ENCODE measurements around the gene TAGAP. TPM values are rescaled to one million over a fixed set of nuclear protein-coding genes. Genes with fewer than 3 reads are reported as not detected.

TAGAP gene
- total and polyA plus RNA-seq, 2 donors (not counting 1 experiment from before 2014, with no cell fraction given): 167 to 242 TPM

DNA sequence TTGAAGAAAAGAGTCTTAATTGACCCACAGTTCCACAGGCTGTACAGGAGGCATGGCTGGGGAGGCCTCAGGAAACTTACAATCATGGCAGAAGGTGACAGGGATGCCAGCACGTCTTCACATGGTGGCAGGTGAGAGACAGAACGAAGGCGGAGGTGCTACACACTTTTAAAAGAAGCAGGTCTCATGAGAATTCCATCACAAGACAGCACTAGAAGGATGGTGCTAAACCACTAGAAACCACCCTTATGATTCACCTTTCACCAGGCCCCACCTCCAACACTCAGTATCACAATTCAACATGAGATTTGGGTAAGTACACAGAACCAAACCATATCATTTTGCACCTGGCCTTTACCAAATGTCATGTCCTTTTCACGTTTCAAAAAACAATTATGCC lies 20.9 kb downstream of the TAGAP start:
- WGBS (ENCODE audit: insufficient coverage): 75% methylated on average over 4 of the region's 4 CpGs
- no peaks in the 10 kb centered on the region for H4K20me1 ChIP-seq (ENCODE audit: control insufficient read depth, insufficient read depth, low read length, poor library complexity, severe bottlenecking)
- no peak for TF ChIP-seq CTCF (IDR thresholded peaks at IDR 0.05)
- no peak for TF ChIP-seq EZH2 (IDR thresholded peaks at IDR 0.05; ENCODE audit: borderline replicate concordance, insufficient read depth, low read depth, low read length, poor library complexity, severe bottlenecking)
- H3K79me2 ChIP-seq (ENCODE audit: control insufficient read depth, insufficient read depth, low read length): peaks cover 4% of the 10 kb centered on the region
- H3K9me3 Mint-ChIP-seq (ENCODE audit: insufficient read depth): peaks cover 13% of the 10 kb centered on the region
- H3K4me2 ChIP-seq (replicated peaks; ENCODE audit: low read depth, low read length, poor library complexity, severe bottlenecking): no peak overlapping the region
- no peak overlapping the region for H3K4me3 Mint-ChIP-seq
- H3K4me1 ChIP-seq (ENCODE audit: control insufficient read depth in 2 of 2, insufficient read depth in 2 of 2, low read length in 2 of 2): peaks cover 0 to 2% of the 10 kb centered on the region in 2 donors
- H3K27ac Mint-ChIP-seq: no peak overlapping the region
- H2AFZ ChIP-seq (ENCODE audit: insufficient read depth, low read depth, low read length, poor library complexity, severe bottlenecking): no peak overlapping the region
- DNase-seq (no peak), ATAC-seq (ENCODE audit: low read depth) (no peak)
- H3K9ac ChIP-seq (ENCODE audit: low read length): no peak overlapping the region
- no peaks in the 10 kb centered on the region for H3K27me3 ChIP-seq (replicated peaks in 1 of 4; ENCODE audit: control extremely low read depth in 1 of 4, control insufficient read depth in 3 of 4, insufficient read depth in 4 of 4, low read length in 3 of 4)
- ChIA-PET POLR2A (no interaction called here), CTCF (no interaction called here)
- peaks cover 0 to 24% (median 19%) of the 10 kb centered on the region in 3 donors for H3K9me3 ChIP-seq (ENCODE audit: control extremely low read depth in 1 of 3, control insufficient read depth in 2 of 3, insufficient read depth in 1 of 3, low read length in 2 of 3)
- peaks cover 3% of the 10 kb centered on the region for H3K4me1 Mint-ChIP-seq
- intact Hi-C loops (cut with micrococcal nuclease): no loop called here
- H3K27ac ChIP-seq (ENCODE audit: low read length in 2 of 2): no peak overlapping the region
- H3K36me3 ChIP-seq (replicated peaks in 1 of 2; ENCODE audit: control extremely low read depth in 1 of 2, control insufficient read depth in 1 of 2, extremely low read depth in 1 of 2, insufficient read depth in 2 of 2, low read length in 1 of 2): peaks cover 0 to 2% of the 10 kb centered on the region in 2 experiments
- H3K4me3 ChIP-seq (ENCODE audit: control extremely low read depth in 1 of 5, extremely low read depth in 1 of 5, insufficient read depth in 1 of 5, low read depth in 2 of 5, low read length in 4 of 5): no peak overlapping the region
- H3K27me3 Mint-ChIP-seq: no peaks in the 10 kb centered on the region

- intact Hi-C loops (cut with micrococcal nuclease): no loop called here
- Histone ChIP-seq H3K36me3 (replicated peaks in 1 of 2; ENCODE audit: control extremely low read depth in 1 of 2, control insufficient read depth in 1 of 2, extremely low read depth in 1 of 2, insufficient read depth in 2 of 2, low read length in 1 of 2) (peaks cover 0 to 1% of the 10 kb centered on the region in 2 experiments), H3K4me3 (ENCODE audit: control extremely low read depth in 1 of 5, extremely low read depth in 1 of 5, insufficient read depth in 1 of 5, low read depth in 2 of 5, low read length in 4 of 5) (no peak overlapping the region), H3K4me1 (ENCODE audit: control insufficient read depth in 2 of 2, insufficient read depth in 2 of 2, low read length in 2 of 2) (peaks cover 8 to 17% of the 10 kb centered on the region in 2 donors), H3K9me3 (ENCODE audit: control extremely low read depth in 1 of 3, control insufficient read depth in 2 of 3, insufficient read depth in 1 of 3, low read length in 2 of 3) (peaks cover 0 to 15% (median 12%) of the 10 kb centered on the region in 3 donors), H3K27ac (ENCODE audit: low read length in 2 of 2) (no peak overlapping the region), H3K4me2 (replicated peaks; ENCODE audit: low read depth, low read length, poor library complexity, severe bottlenecking) (no peak overlapping the region), H3K9ac (ENCODE audit: low read length) (no peak overlapping the region), H4K20me1 (ENCODE audit: control insufficient read depth, insufficient read depth, low read length, poor library complexity, severe bottlenecking) (no peaks in the 10 kb centered on the region), H2AFZ (ENCODE audit: insufficient read depth, low read depth, low read length, poor library complexity, severe bottlenecking) (no peak overlapping the region), H3K27me3 (replicated peaks in 1 of 4; ENCODE audit: control extremely low read depth in 1 of 4, control insufficient read depth in 3 of 4, insufficient read depth in 4 of 4, low read length in 3 of 4) (no peaks in the 10 kb centered on the region), H3K79me2 (ENCODE audit: control insufficient read depth, insufficient read depth, low read length) (peaks cover 10% of the 10 kb centered on the region)
- Mint-ChIP-seq H3K27ac (no peak overlapping the region), H3K4me1 (peaks cover 17% of the 10 kb centered on the region), H3K4me3 (no peak overlapping the region), H3K27me3 (no peaks in the 10 kb centered on the region), H3K9me3 (ENCODE audit: insufficient read depth) (peaks cover 8% of the 10 kb centered on the region)
- ATAC-seq (ENCODE audit: low read depth) (no peak), DNase-seq (no peak)
- TF ChIP-seq EZH2 (IDR thresholded peaks at IDR 0.05; ENCODE audit: borderline replicate concordance, insufficient read depth, low read depth, low read length, poor library complexity, severe bottlenecking): no peak
- no peak for TF ChIP-seq CTCF (IDR thresholded peaks at IDR 0.05)
- ChIA-PET CTCF (interaction anchor here (0.7 to 25.2 kb wide), 3 partner anchors 10 to 116 kb away, joined by 3 to 728 read pairs (median 31); no protein-coding TSS in a partner anchor), POLR2A (no interaction called here)
- WGBS (ENCODE audit: insufficient coverage): no CpG with 5 or more reads among the region's 2 CpGs
Measured at GRCh38 chr6:159020011-159020410, 24.8 kb downstream of the TAGAP start.
